Skin epidermis (tissue), 12 donors: ENCODE measurements around the gene PTGER1.

Experiments
- H3K27ac ChIP-seq, 21 experiments: fragments of 200-600 bp; sonication (generic) in 11 of 21; one replicate each; pipeline ENCODE4 v1.5.0; 2020; ENCODE audit warnings: mild to moderate bottlenecking in 3 of 21, inconsistent platforms in 2 of 21, moderate library complexity in 2 of 21
- H3K4me3 ChIP-seq, 7 experiments: fragments of 200-600 bp; sonication (generic) in 2 of 7; one replicate each; pipeline ENCODE4 v1.5.0; 2020; ENCODE audit warnings: inconsistent platforms in 2 of 7, mild to moderate bottlenecking in 2 of 7, moderate library complexity in 1 of 7

PTGER1 gene

GRCh38 chr19:14450168-14450874 is 24.8 kb downstream of the PTGER1 start:
- Histone ChIP-seq H3K27ac (no peak overlapping the region), H3K4me3 (no peak overlapping the region)

- H3K4me3 ChIP-seq, result no peak overlapping the region
- no peak overlapping the region for H3K27ac ChIP-seq
These were observed 25.8 kb downstream of the PTGER1 start for GRCh38 chr19:14449321-14449720.

GRCh38 chr19:14446336-14447036 is 28.7 kb downstream of the PTGER1 start:
- no peak overlapping the region for H3K4me3 ChIP-seq
- no peak overlapping the region for H3K27ac ChIP-seq

GRCh38 chr19:14443632-14444216 is 31.4 kb downstream of the PTGER1 start:
- H3K4me3 ChIP-seq, result no peak overlapping the region
- no peak overlapping the region for H3K27ac ChIP-seq

GRCh38 chr19:14442891-14443631 is 32.1 kb downstream of the PTGER1 start:
- Histone ChIP-seq H3K27ac (no peak overlapping the region), H3K4me3 (no peak overlapping the region)

GRCh38 chr19:14441041-14441938 is 33.9 kb downstream of the PTGER1 start:
- Histone ChIP-seq H3K27ac (peak overlapping the region in 11 of 21 experiments; percentile 12 to 89 (median 80)), H3K4me3 (no peak overlapping the region)

- H3K27ac ChIP-seq, result peak overlapping the region in 18 of 21 experiments; percentile 12 to 89 (median 72)
- peak overlapping the region in 6 of 7 experiments; percentile 12 to 38 (median 32) for H3K4me3 ChIP-seq
These were observed 35.1 kb downstream of the PTGER1 start for GRCh38 chr19:14440049-14440448.

GRCh38 chr19:14439014-14439413 is 36.1 kb downstream of the PTGER1 start:
- peak overlapping the region in 2 of 21 experiments; percentile 29 to 83 for H3K27ac ChIP-seq
- no peak overlapping the region for H3K4me3 ChIP-seq

GRCh38 chr19:14437578-14438140 is 37.5 kb downstream of the PTGER1 start:
- Histone ChIP-seq H3K27ac (no peak overlapping the region), H3K4me3 (no peak overlapping the region)

GRCh38 chr19:14435320-14436050 is 39.7 kb downstream of the PTGER1 start:
- H3K4me3 ChIP-seq, result peak overlapping the region in 1 of 7 experiments; percentile 72
- peak overlapping the region in 11 of 21 experiments; percentile 6 to 91 (median 56) for H3K27ac ChIP-seq

GRCh38 chr19:14434543-14435319 is 40.4 kb downstream of the PTGER1 start:
- peak overlapping the region in 5 of 7 experiments; percentile 63 to 72 (median 71) for H3K4me3 ChIP-seq
- H3K27ac ChIP-seq, result peak overlapping the region in 17 of 21 experiments; percentile 19 to 91 (median 76)

- Histone ChIP-seq H3K27ac (peak overlapping the region; percentile 50 to 91 (median 84)), H3K4me3 (peak overlapping the region; percentile 60 to 72 (median 69))
These were observed 41.3 kb downstream of the PTGER1 start for GRCh38 chr19:14433554-14434501.

- Histone ChIP-seq H3K27ac (peak within 1 kb of the TSS; percentile 50 to 91 (median 84)), H3K4me3 (peak within 1 kb of the TSS; percentile 60 to 72 (median 69))
These were observed 42.2 kb downstream of the PTGER1 start, which contains the start of gene PKN1 for GRCh38 chr19:14432791-14433553. Gene PKN1 (plus strand): TSS chr19:14433306. CDS start chr19:14433522, 216 bp downstream.

- no peak overlapping the region for H3K27ac ChIP-seq
- H3K4me3 ChIP-seq, result no peak overlapping the region
These were observed 44.4 kb downstream of the PTGER1 start for GRCh38 chr19:14430712-14431111.

- Histone ChIP-seq H3K27ac (no peak overlapping the region), H3K4me3 (no peak overlapping the region)
These were observed 46.2 kb downstream of the PTGER1 start for GRCh38 chr19:14428882-14429416.
